Sigmoid colon (tissue), 7 donors: ENCODE results near the gene CACNA1D. TPM values are rescaled to one million over a fixed set of nuclear protein-coding genes. Genes with fewer than 3 reads are reported as not detected.

ENCODE experiments used
- DNase-seq: peaks from one replicate; pipeline ENCODE4 v3.0.0-alpha.2; 2019
- H3K27ac ChIP-seq, 4 donors: fragments of 200-600 bp; sonication (generic); one replicate each; pipeline ENCODE4 v1.5.1; 2016 to 2019; ENCODE audit warnings: mild to moderate bottlenecking in 1 of 4
- H3K27me3 ChIP-seq, 3 donors: fragments of 200-600 bp; sonication (generic); one replicate each; pipeline ENCODE4 v1.5.1; 2019; ENCODE audit warnings: mild to moderate bottlenecking in 1 of 3
- H3K36me3 ChIP-seq, 4 donors: fragments of 200-600 bp; sonication (generic); one replicate each; pipeline ENCODE4 v1.5.1; 2016 to 2019
- H3K4me1 ChIP-seq, 4 donors: fragments of 200-600 bp; sonication (generic); one replicate each; pipeline ENCODE4 v1.5.1; 2017 to 2019
- H3K4me3 ChIP-seq, 4 donors: fragments of 200-600 bp; sonication (generic); one replicate each; pipeline ENCODE4 v1.5.1; 2017 to 2019; ENCODE audit warnings: mild to moderate bottlenecking in 2 of 4, moderate library complexity in 1 of 4
- H3K9me3 ChIP-seq, 4 donors: fragments of 200-600 bp in 3 of 4; sonication (generic) in 3 of 4; one replicate each; pipeline versions ENCODE4 v1.5.1 to v1.6.1; 2013 to 2019
- CTCF ChIP-seq, 4 experiments: fragments of 450-650 bp in 3 of 4; fragments of 200-600 bp in 1 of 4; IDR thresholded peaks; one replicate each; pipeline ENCODE4 v1.5.1; 2016 to 2019; ENCODE audit warnings: antibody characterized with exemption in 4 of 4, mild to moderate bottlenecking in 3 of 4, moderate library complexity in 2 of 4
- EP300 ChIP-seq, 4 donors: sonication (generic); formaldehyde crosslinking; IDR thresholded peaks; one replicate each; pipeline ENCODE4 v1.6.1; 2017; ENCODE audit warnings: antibody characterized with exemption in 4 of 4
- POLR2A ChIP-seq, 2 donors: fragments of 450-650 bp; IDR thresholded peaks; one replicate each; pipeline ENCODE4 v1.6.1; 2016; ENCODE audit warnings: antibody characterized with exemption in 2 of 2, mild to moderate bottlenecking in 2 of 2, moderate library complexity in 2 of 2
- POLR2AphosphoS5 ChIP-seq, 4 donors: sonication (generic); formaldehyde crosslinking; IDR thresholded peaks; one replicate each; pipeline ENCODE4 v1.6.1; 2017; ENCODE audit warnings: antibody characterized with exemption in 4 of 4
- WGBS, 2 donors: extraction: QIAGEN DNeasy Blood & Tissue Kit; methylation state at CpG; one replicate each; pipeline ENCODE4 v1.1.7; 2013; 5-methylcytosine and 5-hydroxymethylcytosine counted together
- intact Hi-C: fragments of 100-400 bp; cut with DNase I; formaldehyde crosslinking; loops from one replicate; pipeline ENCODE4 v1.15.1; 2023
- polyA plus RNA-seq, 3 donors: library from polyadenylated mRNA; stranded (reverse); fragments of 200-250 nt; gene quantifications; one replicate each; pipeline ENCODE4 v1.2.3, GENCODE V29; 2013
- total RNA-seq, 4 donors: library from RNA; depleted of rRNA; stranded (reverse); fragments of >200 nt; gene quantifications; one replicate each; pipeline ENCODE4 v1.1.0, GENCODE V29; 2016
- donor health status: healthy with polysubstance abuse.
- donor health status: Bipolar disorder and iron deficiency.
- donor health status: healthy.

Gene CACNA1D
- total and polyA plus RNA-seq, 7 donors, result 1.2 to 9.7 (median 4.8) TPM

DNA sequence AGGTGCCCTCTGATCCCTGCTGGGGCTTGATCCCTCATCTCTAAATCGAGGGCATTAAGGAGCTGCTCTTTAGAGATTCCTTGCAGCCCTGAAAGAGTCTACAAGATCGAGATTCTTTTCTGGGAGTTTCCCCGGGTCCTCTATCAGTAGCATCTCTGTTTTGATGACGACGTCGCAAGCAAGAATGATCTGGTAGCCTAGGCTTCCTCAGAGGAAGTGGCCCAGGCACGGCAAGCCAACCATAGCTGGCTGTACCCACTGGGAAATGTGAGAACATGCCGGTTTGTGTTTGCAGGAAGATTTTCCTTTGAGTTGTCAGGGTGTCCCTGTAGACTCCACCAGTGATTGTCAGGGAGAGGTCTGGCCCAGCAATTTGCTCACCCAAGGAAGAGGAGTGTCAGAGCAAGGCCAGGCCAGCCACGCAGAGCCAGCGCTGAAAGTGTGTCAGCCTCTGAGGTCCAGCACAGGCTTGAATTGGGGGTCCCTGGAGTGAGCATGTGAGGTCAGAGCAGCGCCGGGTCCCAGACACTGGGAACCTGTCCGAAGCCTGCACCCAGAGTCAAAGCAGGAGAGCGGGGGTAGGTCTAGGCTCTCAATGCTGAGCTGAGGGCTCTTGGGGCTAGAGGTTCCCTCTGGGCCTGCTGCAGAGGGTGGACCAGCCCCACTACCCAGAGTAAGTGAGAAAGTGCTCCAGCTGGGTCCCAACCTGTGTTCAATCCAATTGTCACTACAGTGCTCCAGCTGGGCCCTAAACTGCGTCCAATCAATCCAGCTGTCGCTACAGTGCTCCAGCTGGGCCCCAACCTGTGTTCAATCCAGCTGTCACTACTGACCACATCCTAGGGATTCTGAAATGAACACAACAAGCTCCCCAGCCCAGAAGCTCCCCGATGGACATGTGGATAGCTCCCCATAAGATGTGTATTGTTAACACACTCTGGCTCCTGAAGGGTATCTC is 256.1 kb downstream of the CACNA1D start:
- H3K4me3 ChIP-seq, result no peak overlapping the region
- H3K9me3 ChIP-seq, result no peaks in the 10 kb centered on the region
- no peaks in the 10 kb centered on the region for H3K4me1 ChIP-seq
- no peak for DNase-seq
- intact Hi-C loops, result no loop called here
- H3K27ac ChIP-seq, result no peak overlapping the region
- no peaks in the 10 kb centered on the region for H3K27me3 ChIP-seq
- TF ChIP-seq POLR2A (IDR thresholded peaks at IDR 0.05), result no peak
- no peak for TF ChIP-seq CTCF (IDR thresholded peaks at IDR 0.05)
- peak; percentile 19 to 74 (median 52) for TF ChIP-seq POLR2AphosphoS5 (IDR thresholded peaks at IDR 0.05)
- no peak for TF ChIP-seq EP300 (IDR thresholded peaks at IDR 0.05)
- H3K36me3 ChIP-seq, result no peaks in the 10 kb centered on the region
- 83 to 89% methylated on average over 17 of the region's 17 CpGs for WGBS, 2 donors

DNA sequence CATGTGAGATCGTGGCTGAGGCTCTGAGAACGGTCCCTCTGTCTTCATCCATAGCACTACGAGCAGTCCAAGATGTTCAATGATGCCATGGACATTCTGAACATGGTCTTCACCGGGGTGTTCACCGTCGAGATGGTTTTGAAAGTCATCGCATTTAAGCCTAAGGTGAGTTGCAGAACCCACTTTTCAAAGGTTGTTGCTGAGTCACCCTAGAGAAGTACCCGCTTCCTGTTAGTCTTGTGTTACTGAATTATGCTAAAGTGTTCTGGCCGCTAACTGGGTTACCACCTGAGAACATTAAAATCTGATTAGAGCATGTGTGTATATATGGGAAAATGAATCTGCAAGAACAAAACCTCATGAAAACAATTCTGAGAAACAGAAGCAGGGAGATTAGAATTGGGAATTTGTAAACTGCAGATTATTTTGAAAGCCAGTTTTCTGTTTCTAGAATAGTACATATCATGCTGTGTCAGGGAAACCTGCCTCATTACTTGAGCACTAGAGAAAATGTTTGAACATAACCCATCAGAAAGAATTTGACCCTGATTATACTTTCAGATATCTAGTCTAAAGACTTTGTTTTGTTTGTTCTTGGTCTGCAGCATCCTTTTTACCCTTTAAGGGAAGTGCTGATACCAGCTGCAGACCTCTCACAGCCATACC is 259.2 kb downstream of the CACNA1D start:
- TF ChIP-seq CTCF (IDR thresholded peaks at IDR 0.05) (no peak), EP300 (IDR thresholded peaks at IDR 0.05) (no peak), POLR2AphosphoS5 (IDR thresholded peaks at IDR 0.05) (no peak), POLR2A (IDR thresholded peaks at IDR 0.05) (no peak)
- Histone ChIP-seq H3K4me3 (no peak overlapping the region), H3K27me3 (no peaks in the 10 kb centered on the region), H3K4me1 (no peaks in the 10 kb centered on the region), H3K36me3 (no peaks in the 10 kb centered on the region), H3K27ac (no peak overlapping the region), H3K9me3 (no peaks in the 10 kb centered on the region)
- DNase-seq, result no peak
- intact Hi-C loops, result no loop called here
- WGBS, 2 donors, result 57 to 85% methylated on average over 9 of the region's 9 CpGs

- Histone ChIP-seq H3K4me1 (no peaks in the 10 kb centered on the region), H3K4me3 (no peak overlapping the region), H3K36me3 (no peaks in the 10 kb centered on the region), H3K27me3 (no peaks in the 10 kb centered on the region), H3K27ac (no peak overlapping the region), H3K9me3 (no peaks in the 10 kb centered on the region)
- no peak for TF ChIP-seq EP300 (IDR thresholded peaks at IDR 0.05)
- TF ChIP-seq POLR2AphosphoS5 (IDR thresholded peaks at IDR 0.05), result no peak
- no peak for TF ChIP-seq CTCF (IDR thresholded peaks at IDR 0.05)
- TF ChIP-seq POLR2A (IDR thresholded peaks at IDR 0.05), result no peak
- 85 to 92% methylated on average over 9 of the region's 9 CpGs for WGBS, 2 donors
- DNase-seq, result no peak
- intact Hi-C loops, result no loop called here
Observed at GRCh38 chr3:53754325-53754724, 259.9 kb downstream of the CACNA1D start.

DNA sequence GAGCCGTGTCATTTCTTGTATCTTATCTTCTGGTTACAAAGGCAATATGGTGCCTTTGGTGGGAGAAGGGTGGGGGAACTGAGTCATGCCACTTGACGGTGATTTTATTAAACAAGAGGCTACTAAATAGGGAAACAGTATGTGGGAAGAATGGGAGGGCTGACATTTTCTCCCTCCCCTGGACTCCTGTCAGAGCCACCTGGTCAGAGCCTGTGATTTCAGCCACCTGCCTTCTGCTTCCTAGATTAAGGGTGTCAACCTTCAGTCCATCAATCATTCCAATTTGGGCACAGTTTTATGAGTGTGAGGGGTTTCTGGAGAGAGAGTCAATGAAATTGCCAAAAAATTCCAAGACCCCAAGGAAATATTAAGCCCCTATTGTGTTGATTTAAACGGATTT is 264.4 kb downstream of the CACNA1D start:
- intact Hi-C loops, result no loop called here
- Histone ChIP-seq H3K4me1 (peaks cover 0 to 3% (median 0%) of the 10 kb centered on the region in 4 donors), H3K4me3 (no peak overlapping the region), H3K27ac (no peak overlapping the region), H3K9me3 (no peaks in the 10 kb centered on the region), H3K36me3 (no peaks in the 10 kb centered on the region), H3K27me3 (no peaks in the 10 kb centered on the region)
- TF ChIP-seq POLR2A (IDR thresholded peaks at IDR 0.05) (no peak), CTCF (IDR thresholded peaks at IDR 0.05) (no peak), POLR2AphosphoS5 (IDR thresholded peaks at IDR 0.05) (no peak), EP300 (IDR thresholded peaks at IDR 0.05) (no peak)
- WGBS, 2 donors, result 86% methylated on average over 3 of the region's 3 CpGs
- DNase-seq, result no peak
